HG02973 (cell line): Measurements from ENCODE around the gene NXF1.

Experiments used
- ATAC-seq: cut with Tn5 transposase; IDR thresholded peaks from one replicate; pipeline ENCODE4 v1.9.1; 2021; ENCODE audit warnings: moderate library complexity; ENCODE audit not compliant: unreplicated experiment

NXF1 gene

DNA sequence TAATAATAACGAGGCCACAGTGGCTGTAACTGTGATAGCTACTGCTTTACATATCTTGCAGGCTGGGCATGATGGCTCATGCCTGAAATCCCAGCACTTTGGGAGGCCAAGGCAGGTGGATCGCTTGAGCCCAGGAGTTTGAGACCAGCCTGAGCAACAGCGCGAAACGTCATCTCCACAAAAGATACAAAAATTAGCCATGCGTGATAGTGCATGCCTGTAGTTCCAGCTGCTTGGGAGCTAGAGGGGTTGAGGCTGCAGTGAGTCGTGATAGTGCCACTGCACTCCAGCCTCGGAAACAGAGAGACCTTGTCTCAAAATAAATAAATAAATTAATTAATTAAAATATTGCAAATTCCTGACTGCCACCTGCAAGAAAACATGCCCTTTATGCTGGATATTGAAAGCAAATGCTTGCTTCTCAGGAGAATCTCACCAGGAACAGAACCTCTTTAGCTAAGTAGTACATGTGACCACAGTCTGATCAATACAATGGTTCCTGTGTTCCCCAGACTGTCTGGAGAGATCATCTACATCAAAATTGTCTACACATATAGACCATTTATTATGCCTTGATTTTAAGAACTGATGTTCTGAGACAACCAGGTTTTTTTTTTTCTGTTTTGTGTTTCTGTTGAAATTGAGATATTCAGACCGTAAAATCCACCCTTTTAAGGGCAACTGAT, 57.6 kb downstream of the NXF1 start:
- no peak for ATAC-seq
